ENCODE measurements around the gene BIRC5.

BIRC5 gene

DNA sequence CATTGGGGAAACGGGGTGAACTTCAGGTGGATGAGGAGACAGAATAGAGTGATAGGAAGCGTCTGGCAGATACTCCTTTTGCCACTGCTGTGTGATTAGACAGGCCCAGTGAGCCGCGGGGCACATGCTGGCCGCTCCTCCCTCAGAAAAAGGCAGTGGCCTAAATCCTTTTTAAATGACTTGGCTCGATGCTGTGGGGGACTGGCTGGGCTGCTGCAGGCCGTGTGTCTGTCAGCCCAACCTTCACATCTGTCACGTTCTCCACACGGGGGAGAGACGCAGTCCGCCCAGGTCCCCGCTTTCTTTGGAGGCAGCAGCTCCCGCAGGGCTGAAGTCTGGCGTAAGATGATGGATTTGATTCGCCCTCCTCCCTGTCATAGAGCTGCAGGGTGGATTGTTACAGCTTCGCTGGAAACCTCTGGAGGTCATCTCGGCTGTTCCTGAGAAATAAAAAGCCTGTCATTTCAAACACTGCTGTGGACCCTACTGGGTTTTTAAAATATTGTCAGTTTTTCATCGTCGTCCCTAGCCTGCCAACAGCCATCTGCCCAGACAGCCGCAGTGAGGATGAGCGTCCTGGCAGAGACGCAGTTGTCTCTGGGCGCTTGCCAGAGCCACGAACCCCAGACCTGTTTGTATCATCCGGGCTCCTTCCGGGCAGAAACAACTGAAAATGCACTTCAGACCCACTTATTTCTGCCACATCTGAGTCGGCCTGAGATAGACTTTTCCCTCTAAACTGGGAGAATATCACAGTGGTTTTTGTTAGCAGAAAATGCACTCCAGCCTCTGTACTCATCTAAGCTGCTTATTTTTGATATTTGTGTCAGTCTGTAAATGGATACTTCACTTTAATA is 10.4 kb downstream of the BIRC5 start:
- no peak for DNase-seq (ENCODE audit: low read depth in 2 of 2)
- TF ChIP-seq, protein P1, sequence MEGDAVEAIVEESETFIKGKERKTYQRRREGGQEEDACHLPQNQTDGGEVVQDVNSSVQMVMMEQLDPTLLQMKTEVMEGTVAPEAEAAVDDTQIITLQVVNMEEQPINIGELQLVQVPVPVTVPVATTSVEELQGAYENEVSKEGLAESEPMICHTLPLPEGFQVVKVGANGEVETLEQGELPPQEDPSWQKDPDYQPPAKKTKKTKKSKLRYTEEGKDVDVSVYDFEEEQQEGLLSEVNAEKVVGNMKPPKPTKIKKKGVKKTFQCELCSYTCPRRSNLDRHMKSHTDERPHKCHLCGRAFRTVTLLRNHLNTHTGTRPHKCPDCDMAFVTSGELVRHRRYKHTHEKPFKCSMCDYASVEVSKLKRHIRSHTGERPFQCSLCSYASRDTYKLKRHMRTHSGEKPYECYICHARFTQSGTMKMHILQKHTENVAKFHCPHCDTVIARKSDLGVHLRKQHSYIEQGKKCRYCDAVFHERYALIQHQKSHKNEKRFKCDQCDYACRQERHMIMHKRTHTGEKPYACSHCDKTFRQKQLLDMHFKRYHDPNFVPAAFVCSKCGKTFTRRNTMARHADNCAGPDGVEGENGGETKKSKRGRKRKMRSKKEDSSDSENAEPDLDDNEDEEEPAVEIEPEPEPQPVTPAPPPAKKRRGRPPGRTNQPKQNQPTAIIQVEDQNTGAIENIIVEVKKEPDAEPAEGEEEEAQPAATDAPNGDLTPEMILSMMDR (IDR thresholded peaks at IDR 0.05; ENCODE audit: low read depth, low read length) = no peak
- no peak overlapping the region for H3K4me3 ChIP-seq (replicated peaks in 1 of 2; ENCODE audit: low read depth in 2 of 2, low read length in 2 of 2)

DNA sequence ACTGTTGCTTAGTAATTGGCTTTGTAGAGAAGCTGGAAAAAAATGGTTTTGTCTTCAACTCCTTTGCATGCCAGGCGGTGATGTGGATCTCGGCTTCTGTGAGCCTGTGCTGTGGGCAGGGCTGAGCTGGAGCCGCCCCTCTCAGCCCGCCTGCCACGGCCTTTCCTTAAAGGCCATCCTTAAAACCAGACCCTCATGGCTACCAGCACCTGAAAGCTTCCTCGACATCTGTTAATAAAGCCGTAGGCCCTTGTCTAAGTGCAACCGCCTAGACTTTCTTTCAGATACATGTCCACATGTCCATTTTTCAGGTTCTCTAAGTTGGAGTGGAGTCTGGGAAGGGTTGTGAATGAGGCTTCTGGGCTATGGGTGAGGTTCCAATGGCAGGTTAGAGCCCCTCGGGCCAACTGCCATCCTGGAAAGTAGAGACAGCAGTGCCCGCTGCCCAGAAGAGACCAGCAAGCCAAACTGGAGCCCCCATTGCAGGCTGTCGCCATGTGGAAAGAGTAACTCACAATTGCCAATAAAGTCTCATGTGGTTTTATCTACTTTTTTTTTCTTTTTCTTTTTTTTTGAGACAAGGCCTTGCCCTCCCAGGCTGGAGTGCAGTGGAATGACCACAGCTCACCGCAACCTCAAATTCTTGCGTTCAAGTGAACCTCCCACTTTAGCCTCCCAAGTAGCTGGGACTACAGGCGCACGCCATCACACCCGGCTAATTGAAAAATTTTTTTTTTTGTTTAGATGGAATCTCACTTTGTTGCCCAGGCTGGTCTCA is 11.2 kb downstream of the BIRC5 start:
- H3K4me3 ChIP-seq (replicated peaks in 1 of 2; ENCODE audit: low read depth in 2 of 2, low read length in 2 of 2) = no peak overlapping the region
- DNase-seq (ENCODE audit: low read depth in 2 of 2) = no peak
- TF ChIP-seq, protein P1 (IDR thresholded peaks at IDR 0.05; ENCODE audit: low read depth, low read length) = no peak

DNA sequence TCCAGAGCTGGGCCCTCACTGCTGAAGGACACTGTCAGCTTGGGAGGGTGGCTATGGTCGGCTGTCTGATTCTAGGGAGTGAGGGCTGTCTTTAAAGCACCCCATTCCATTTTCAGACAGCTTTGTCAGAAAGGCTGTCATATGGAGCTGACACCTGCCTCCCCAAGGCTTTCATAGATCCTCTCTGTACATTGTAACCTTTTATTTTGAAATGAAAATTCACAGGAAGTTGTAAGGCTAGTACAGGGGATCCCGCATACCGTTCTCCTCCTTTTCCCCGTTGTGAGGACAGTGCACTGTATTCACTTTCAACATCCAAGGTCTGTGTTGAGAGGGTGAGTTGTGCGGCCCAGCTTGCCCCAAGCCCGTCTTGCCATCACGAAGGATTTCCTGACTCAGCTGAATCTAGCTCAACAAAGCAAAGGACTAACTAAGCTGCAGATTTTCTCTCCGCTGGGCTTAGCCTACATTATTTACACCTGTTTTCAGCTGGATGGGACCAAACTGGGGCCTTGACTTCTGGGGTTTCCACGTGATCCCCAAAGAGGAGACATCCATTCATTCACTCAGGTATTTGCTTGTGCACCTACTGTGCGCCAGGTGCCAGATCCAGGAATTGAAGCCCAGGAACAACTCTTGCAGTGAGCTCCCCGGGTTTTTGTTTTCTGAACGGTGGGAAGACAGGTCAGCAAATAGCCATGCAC is 12.2 kb downstream of the BIRC5 start:
- H3K4me3 ChIP-seq (replicated peaks in 1 of 2; ENCODE audit: low read depth in 2 of 2, low read length in 2 of 2) = no peak overlapping the region
- no peak for DNase-seq (ENCODE audit: low read depth in 2 of 2)
- TF ChIP-seq, protein P1 (IDR thresholded peaks at IDR 0.05; ENCODE audit: low read depth, low read length) = no peak

DNA sequence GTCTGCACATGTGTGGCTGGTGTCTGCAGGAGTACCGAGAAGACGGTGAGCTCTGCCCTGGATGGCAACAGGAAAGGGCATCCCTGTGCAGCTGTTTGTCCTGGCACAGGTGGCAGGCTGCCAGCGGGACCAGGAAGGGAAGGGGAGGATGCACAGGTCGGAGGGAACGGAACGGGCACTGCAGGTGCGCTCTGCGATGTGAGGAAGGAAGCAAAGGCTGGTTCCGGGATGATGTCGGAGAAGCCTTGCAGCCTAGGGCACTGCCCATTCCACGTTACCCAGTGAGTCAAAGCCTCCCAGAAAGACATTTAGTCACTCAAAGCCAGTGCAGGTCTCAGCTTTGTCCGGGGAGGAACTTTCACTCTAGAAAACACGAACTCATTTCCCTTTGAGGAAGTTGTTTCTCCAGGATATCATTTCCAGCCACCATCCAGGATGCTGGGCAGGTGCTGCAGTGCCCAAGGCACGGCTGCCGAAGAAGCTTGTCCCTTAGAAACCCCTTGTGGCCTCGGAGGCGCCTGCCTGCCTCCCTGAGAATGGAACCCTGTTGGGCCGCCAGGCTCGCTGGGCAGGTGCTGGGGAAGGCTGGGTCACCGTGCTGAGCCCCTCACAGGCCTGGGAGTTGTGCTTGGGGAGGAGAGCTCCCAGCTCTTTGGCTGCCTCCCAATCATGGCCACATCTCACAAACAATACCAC is 12.9 kb downstream of the BIRC5 start:
- TF ChIP-seq, protein P1 (IDR thresholded peaks at IDR 0.05; ENCODE audit: low read depth, low read length) = no peak
- H3K4me3 ChIP-seq (replicated peaks in 1 of 2; ENCODE audit: low read depth in 2 of 2, low read length in 2 of 2) = no peak overlapping the region
- DNase-seq (ENCODE audit: low read depth in 2 of 2) = no peak

DNA sequence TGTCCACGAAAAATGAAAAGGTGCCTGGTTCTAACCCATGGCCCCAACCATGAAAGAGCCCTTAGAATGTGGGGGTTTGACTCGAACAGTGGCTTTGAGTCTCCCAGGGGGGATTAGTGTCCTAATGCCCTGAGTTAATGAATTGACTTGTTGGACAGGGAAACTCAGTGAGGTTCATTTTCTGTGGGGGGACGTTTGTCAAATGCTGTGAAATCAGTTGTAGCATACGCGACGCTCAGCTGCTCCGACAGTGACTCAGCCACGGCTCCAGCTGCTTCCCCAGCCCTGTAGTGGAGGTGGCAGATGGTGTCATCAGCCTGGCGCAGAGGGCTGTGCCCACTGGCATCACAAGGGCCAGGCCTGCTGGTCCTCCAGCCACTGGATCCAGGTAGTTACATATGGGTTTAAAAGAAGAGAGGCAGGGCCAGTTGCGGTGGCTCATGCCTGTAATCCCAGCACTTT is 13.4 kb downstream of the BIRC5 start:
- no peak overlapping the region for H3K4me3 ChIP-seq (replicated peaks in 1 of 2; ENCODE audit: low read depth in 2 of 2, low read length in 2 of 2)
- DNase-seq (ENCODE audit: low read depth in 2 of 2) = no peak
- TF ChIP-seq, protein P1 (IDR thresholded peaks at IDR 0.05; ENCODE audit: low read depth, low read length) = no peak

DNA sequence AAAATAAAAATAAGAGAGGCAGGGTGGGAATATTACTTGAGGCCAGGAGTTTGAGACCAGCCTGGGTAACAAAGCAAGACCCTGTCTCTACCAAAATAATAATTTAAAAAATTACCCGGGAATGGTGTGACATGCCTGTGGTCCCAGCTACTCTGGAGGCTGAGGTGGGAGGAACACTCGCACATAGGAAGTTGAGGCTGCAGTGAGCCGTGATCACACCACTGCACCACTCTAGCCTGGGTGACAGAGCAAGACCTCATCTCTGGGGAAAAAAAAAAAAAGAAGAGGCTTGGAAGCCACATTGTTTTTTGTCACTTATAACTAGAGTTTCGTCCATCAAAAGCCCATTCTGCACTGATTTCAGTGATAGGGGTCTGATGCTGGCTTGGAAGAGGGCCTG is 14.1 kb downstream of the BIRC5 start:
- DNase-seq (ENCODE audit: low read depth in 2 of 2) = no peak
- TF ChIP-seq, protein P1 (IDR thresholded peaks at IDR 0.05; ENCODE audit: low read depth, low read length) = no peak
- no peak overlapping the region for H3K4me3 ChIP-seq (replicated peaks in 1 of 2; ENCODE audit: low read depth in 2 of 2, low read length in 2 of 2)
